ENCODE measurements around the gene FAM193B. TPM values are rescaled to one million over a fixed set of nuclear protein-coding genes. Genes with fewer than 3 reads are reported as not detected.
A peak's percentile ranks its signal among the peaks of the same experiment; 100 is the strongest.
"Not testable (repeated sequence)": the region's sequence is repeated elsewhere in the genome, so short reads cannot be mapped to it uniquely, and the experiment has no call there.

FAM193B gene
- total RNA-seq, 1 donor from 2014 or later, result 227 TPM

- peaks cover 14% of the 10 kb centered on the region for H3K27me3 Mint-ChIP-seq (ENCODE audit: unreplicated experiment)
- TF ChIP-seq CTCF (IDR thresholded peaks at IDR 0.05; ENCODE audit: partially characterized antibody, unreplicated experiment), result peak; percentile 18
- H3K4me3 Mint-ChIP-seq (ENCODE audit: unreplicated experiment), result peak overlapping the region; percentile 67
- peaks cover 19% of the 10 kb centered on the region for H3K9me3 Mint-ChIP-seq (ENCODE audit: unreplicated experiment)
- H3K4me1 Mint-ChIP-seq (ENCODE audit: low read depth, unreplicated experiment), result peaks cover 30% of the 10 kb centered on the region
- DNase-seq, result peak; percentile 73
- peak overlapping the region; percentile 81 for H3K27ac Mint-ChIP-seq (ENCODE audit: unreplicated experiment)
- H3K36me3 Mint-ChIP-seq (ENCODE audit: unreplicated experiment), result no peaks in the 10 kb centered on the region
These were observed 65.1 kb downstream of the FAM193B start for GRCh38 chr5:177489119-177489716.

- Mint-ChIP-seq H3K36me3 (ENCODE audit: unreplicated experiment) (no peaks in the 10 kb centered on the region), H3K27me3 (ENCODE audit: unreplicated experiment) (peaks cover 18% of the 10 kb centered on the region), H3K9me3 (ENCODE audit: unreplicated experiment) (peaks cover 20% of the 10 kb centered on the region), H3K4me1 (ENCODE audit: low read depth, unreplicated experiment) (peaks cover 34% of the 10 kb centered on the region), H3K27ac (ENCODE audit: unreplicated experiment) (no peak overlapping the region), H3K4me3 (ENCODE audit: unreplicated experiment) (no peak overlapping the region)
- no peak for DNase-seq
- no peak for TF ChIP-seq CTCF (IDR thresholded peaks at IDR 0.05; ENCODE audit: partially characterized antibody, unreplicated experiment)
These were observed 66.4 kb downstream of the FAM193B start for GRCh38 chr5:177487975-177488374.

- Mint-ChIP-seq H3K9me3 (ENCODE audit: unreplicated experiment) (peaks cover 16% of the 10 kb centered on the region), H3K36me3 (ENCODE audit: unreplicated experiment) (no peaks in the 10 kb centered on the region), H3K27me3 (ENCODE audit: unreplicated experiment) (peaks cover 19% of the 10 kb centered on the region), H3K27ac (ENCODE audit: unreplicated experiment) (no peak overlapping the region), H3K4me3 (ENCODE audit: unreplicated experiment) (no peak overlapping the region), H3K4me1 (ENCODE audit: low read depth, unreplicated experiment) (peaks cover 33% of the 10 kb centered on the region)
- TF ChIP-seq CTCF (IDR thresholded peaks at IDR 0.05; ENCODE audit: partially characterized antibody, unreplicated experiment), result no peak
- DNase-seq, result no peak
These were observed 67.2 kb downstream of the FAM193B start for GRCh38 chr5:177487144-177487543.

DNA sequence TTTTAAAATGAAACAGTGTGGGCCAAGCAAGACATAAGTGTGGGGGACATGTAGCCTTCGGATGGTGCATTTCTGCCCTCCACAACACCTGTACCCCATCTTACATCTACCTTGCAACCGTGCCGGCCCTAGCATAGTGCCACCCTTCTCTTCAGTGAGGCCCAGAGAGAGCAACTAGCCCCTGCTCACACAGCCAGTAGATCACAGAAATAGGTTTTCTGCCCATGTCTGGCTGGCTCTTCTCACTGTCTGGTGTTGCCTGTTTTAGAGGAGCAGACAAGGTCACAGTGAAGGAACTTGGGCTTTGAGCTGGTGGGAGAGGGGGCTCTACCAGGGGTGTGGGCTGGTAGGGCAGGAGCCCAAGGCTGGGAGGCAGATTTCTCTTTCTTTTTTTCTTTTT lies 68.1 kb downstream of the FAM193B start:
- H3K4me1 Mint-ChIP-seq (ENCODE audit: low read depth, unreplicated experiment), result peaks cover 33% of the 10 kb centered on the region
- H3K36me3 Mint-ChIP-seq (ENCODE audit: unreplicated experiment), result no peaks in the 10 kb centered on the region
- H3K9me3 Mint-ChIP-seq (ENCODE audit: unreplicated experiment), result peaks cover 16% of the 10 kb centered on the region
- no peak overlapping the region for H3K4me3 Mint-ChIP-seq (ENCODE audit: unreplicated experiment)
- no peak for TF ChIP-seq CTCF (IDR thresholded peaks at IDR 0.05; ENCODE audit: partially characterized antibody, unreplicated experiment)
- H3K27ac Mint-ChIP-seq (ENCODE audit: unreplicated experiment), result no peak overlapping the region
- no peak for DNase-seq
- peaks cover 18% of the 10 kb centered on the region for H3K27me3 Mint-ChIP-seq (ENCODE audit: unreplicated experiment)

- Mint-ChIP-seq H3K27me3 (ENCODE audit: unreplicated experiment) (peaks cover 16% of the 10 kb centered on the region), H3K27ac (ENCODE audit: unreplicated experiment) (peak overlapping the region; percentile 91), H3K4me1 (ENCODE audit: low read depth, unreplicated experiment) (peaks cover 33% of the 10 kb centered on the region), H3K9me3 (ENCODE audit: unreplicated experiment) (peaks cover 16% of the 10 kb centered on the region)
- not testable (repeated sequence) for H3K36me3 Mint-ChIP-seq (ENCODE audit: unreplicated experiment); DNase-seq; H3K4me3 Mint-ChIP-seq (ENCODE audit: unreplicated experiment)
These were observed 68.6 kb downstream of the FAM193B start for GRCh38 chr5:177485753-177486152.
